ENCODE results near the gene ZNF366. TPM values are rescaled to one million over a fixed set of nuclear protein-coding genes. Genes with fewer than 3 reads are reported as not detected.

The ZNF366 gene
- total RNA-seq, 1 experiment from 2014 or later, result 0.17 TPM

GRCh38 chr5:72447751-72448150, 59.5 kb downstream of the ZNF366 start:
- Histone ChIP-seq H3K4me3 (no peak overlapping the region), H2AFZ (no peak overlapping the region), H3K9me2 (ENCODE audit: insufficient read depth) (no peaks in the 10 kb centered on the region), H3K27ac (no peak overlapping the region), H4K20me1 (ENCODE audit: insufficient read depth) (no peaks in the 10 kb centered on the region), H3K9me3 (ENCODE audit: insufficient read depth, low read depth) (no peaks in the 10 kb centered on the region), H3K36me3 (ENCODE audit: low read depth) (no peaks in the 10 kb centered on the region), H3K4me1 (replicated peaks; ENCODE audit: insufficient read depth) (peaks cover 25% of the 10 kb centered on the region), H3K4me2 (no peak overlapping the region), H3F3A (ENCODE audit: insufficient read depth, low read depth) (peaks cover 20% of the 10 kb centered on the region), H3K27me3 (ENCODE audit: insufficient read depth, low read depth) (no peaks in the 10 kb centered on the region), H3K79me2 (ENCODE audit: low read depth) (no peaks in the 10 kb centered on the region)
- BruUV-seq (replicated peaks), result no TSS peak
- DNase-seq, result no peak
- intact Hi-C loops (cut with micrococcal nuclease; ENCODE audit: unreplicated experiment), result no loop called here
- TF ChIP-seq EZH2 (IDR thresholded peaks at IDR 0.05; ENCODE audit: low read depth), result no peak
- TF ChIP-seq CTCF (conservative IDR thresholded peaks at IDR 0.05), result no peak
- ChIA-PET CTCF (no interaction called here), POLR2A (ENCODE audit: unreplicated experiment) (no interaction called here)

- TF ChIP-seq CTCF (conservative IDR thresholded peaks at IDR 0.05) (no peak), EZH2 (IDR thresholded peaks at IDR 0.05; ENCODE audit: low read depth) (no peak)
- H3K9me3 ChIP-seq (ENCODE audit: insufficient read depth, low read depth), result no peaks in the 10 kb centered on the region
- peaks cover 2% of the 10 kb centered on the region for H3F3A ChIP-seq (ENCODE audit: insufficient read depth, low read depth)
- H3K79me2 ChIP-seq (ENCODE audit: low read depth), result no peaks in the 10 kb centered on the region
- no peak overlapping the region for H3K4me2 ChIP-seq
- no peaks in the 10 kb centered on the region for H3K9me2 ChIP-seq (ENCODE audit: insufficient read depth)
- no peaks in the 10 kb centered on the region for H3K27me3 ChIP-seq (ENCODE audit: insufficient read depth, low read depth)
- no peaks in the 10 kb centered on the region for H3K36me3 ChIP-seq (ENCODE audit: low read depth)
- no peaks in the 10 kb centered on the region for H4K20me1 ChIP-seq (ENCODE audit: insufficient read depth)
- CTCF ChIA-PET, result interaction anchor here (0.8 kb wide), 1 partner anchor 22 kb away, joined by 3 read pairs; no protein-coding TSS in a partner anchor
- H3K4me3 ChIP-seq, result no peak overlapping the region
- no peak for DNase-seq
- no peak overlapping the region for H2AFZ ChIP-seq
- BruUV-seq (replicated peaks), result no TSS peak
- peaks cover 15% of the 10 kb centered on the region for H3K4me1 ChIP-seq (replicated peaks; ENCODE audit: insufficient read depth)
- POLR2A ChIA-PET (ENCODE audit: unreplicated experiment), result no interaction called here
- no peak overlapping the region for H3K27ac ChIP-seq
- intact Hi-C loops (cut with micrococcal nuclease; ENCODE audit: unreplicated experiment), result no loop called here
These were observed 61.2 kb downstream of the ZNF366 start for GRCh38 chr5:72445969-72446368.

- TF ChIP-seq EZH2 (IDR thresholded peaks at IDR 0.05; ENCODE audit: low read depth), result no peak
- no peak for TF ChIP-seq CTCF (conservative IDR thresholded peaks at IDR 0.05)
- H3K4me1 ChIP-seq (replicated peaks; ENCODE audit: insufficient read depth), result peaks cover 8% of the 10 kb centered on the region
- no TSS peak for BruUV-seq (replicated peaks)
- DNase-seq, result no peak
- no peak overlapping the region for H3K4me3 ChIP-seq
- intact Hi-C loops (cut with micrococcal nuclease; ENCODE audit: unreplicated experiment), result no loop called here
- no peak overlapping the region for H2AFZ ChIP-seq
- H3K27me3 ChIP-seq (ENCODE audit: insufficient read depth, low read depth), result no peaks in the 10 kb centered on the region
- H3F3A ChIP-seq (ENCODE audit: insufficient read depth, low read depth), result no peaks in the 10 kb centered on the region
- ChIA-PET POLR2A (ENCODE audit: unreplicated experiment) (no interaction called here), CTCF (no interaction called here)
- no peaks in the 10 kb centered on the region for H3K9me2 ChIP-seq (ENCODE audit: insufficient read depth)
- H3K27ac ChIP-seq, result no peak overlapping the region
- H3K4me2 ChIP-seq, result no peak overlapping the region
- no peaks in the 10 kb centered on the region for H3K9me3 ChIP-seq (ENCODE audit: insufficient read depth, low read depth)
- no peaks in the 10 kb centered on the region for H3K79me2 ChIP-seq (ENCODE audit: low read depth)
- no peaks in the 10 kb centered on the region for H3K36me3 ChIP-seq (ENCODE audit: low read depth)
- H4K20me1 ChIP-seq (ENCODE audit: insufficient read depth), result no peaks in the 10 kb centered on the region
These were observed 63.3 kb downstream of the ZNF366 start for GRCh38 chr5:72443883-72444282.
